ENCODE data around the gene MARVELD1.
"Not testable (repeated sequence)": the region's sequence is repeated elsewhere in the genome, so short reads cannot be mapped to it uniquely, and the experiment has no call there.

DNA sequence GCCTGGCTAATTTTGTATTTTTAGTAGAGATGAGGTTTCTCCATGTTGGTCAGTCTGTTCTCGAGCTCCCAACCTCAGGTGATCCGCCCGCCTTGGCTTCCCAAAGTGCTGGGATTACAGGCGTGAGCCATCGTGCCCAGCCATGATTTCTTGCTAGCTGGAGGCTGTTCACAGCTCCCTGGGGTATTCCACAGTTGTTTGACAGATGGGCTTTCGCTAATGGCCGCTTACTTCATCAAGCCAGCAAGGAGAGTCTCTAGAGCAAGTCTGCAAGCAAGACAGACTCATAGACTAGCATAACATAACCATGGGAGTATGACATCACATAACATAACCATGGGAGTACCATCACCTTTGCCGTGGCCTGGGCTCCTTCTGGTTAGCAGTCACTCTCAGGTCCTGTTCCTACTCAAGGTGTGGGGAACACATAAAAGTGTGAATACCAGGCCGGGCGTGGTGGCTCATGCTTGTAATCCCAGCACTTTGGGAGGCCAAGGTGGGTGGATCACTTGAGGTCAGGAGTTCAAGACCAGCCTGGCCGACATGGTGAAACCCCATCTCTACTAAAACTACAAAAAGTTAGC lies 15.4 kb upstream of the MARVELD1 start:
- TF ChIP-seq CTCF (conservative IDR thresholded peaks at IDR 0.05; ENCODE audit: low read length); EZH2phosphoT487 (IDR thresholded peaks at IDR 0.05; ENCODE audit: borderline replicate concordance, low read depth, low read length): not testable (repeated sequence)
